Activated CD4-positive, alpha-beta memory T cell treated with anti-CD3 and anti-CD28 coated beads, Interleukin-2, amount 10 ng/mL, durations not matched to agents 7 days and 5 days (primary cell): ENCODE measurements around the gene COPG1. TPM values are rescaled to one million over a fixed set of nuclear protein-coding genes. Genes with fewer than 3 reads are reported as not detected.
"Not testable (repeated sequence)": the region's sequence is repeated elsewhere in the genome, so short reads cannot be mapped to it uniquely, and the experiment has no call there.

Experiments
- CTCF ChIA-PET: fragments of 350-600 bp; sonication (Branson Sonifier 250); formaldehyde crosslinking; loops from one replicate; lab custom pipeline; 2021; ENCODE audit warnings: antibody characterized with exemption, inconsistent platforms; lab: Charles Lee
- POLR2A ChIA-PET: fragments of 350-600 bp; sonication (Branson Sonifier 250); formaldehyde crosslinking; loops from one replicate; lab custom pipeline; 2021; ENCODE audit warnings: antibody characterized with exemption; lab: Charles Lee
- DNase-seq: peaks from one replicate; pipeline ENCODE4 v3.0.0-alpha.2; 2020
- H3K27ac Mint-ChIP-seq: one replicate; pipeline ENCODE4 v1.8.0; 2021; ENCODE audit warnings: mild to moderate bottlenecking, mixed read lengths
- H3K27me3 Mint-ChIP-seq: one replicate; pipeline ENCODE4 v1.8.0; 2021; ENCODE audit warnings: mixed read lengths
- H3K36me3 Mint-ChIP-seq: one replicate; pipeline ENCODE4 v1.8.0; 2021; ENCODE audit warnings: low read depth, mixed read lengths
- H3K4me1 Mint-ChIP-seq: one replicate; pipeline ENCODE4 v1.8.0; 2021; ENCODE audit warnings: mixed read lengths
- H3K4me3 Mint-ChIP-seq: one replicate; pipeline ENCODE4 v1.8.0; 2021; ENCODE audit warnings: mild to moderate bottlenecking, mixed read lengths
- H3K9me3 Mint-ChIP-seq: one replicate; pipeline ENCODE4 v1.8.0; 2021; ENCODE audit warnings: mixed read lengths
- total RNA-seq, 2 experiments: library from RNA; stranded (reverse); gene quantifications; one replicate each; pipeline ENCODE4 v1.2.3, GENCODE V29; 2021

The COPG1 gene, protein sequence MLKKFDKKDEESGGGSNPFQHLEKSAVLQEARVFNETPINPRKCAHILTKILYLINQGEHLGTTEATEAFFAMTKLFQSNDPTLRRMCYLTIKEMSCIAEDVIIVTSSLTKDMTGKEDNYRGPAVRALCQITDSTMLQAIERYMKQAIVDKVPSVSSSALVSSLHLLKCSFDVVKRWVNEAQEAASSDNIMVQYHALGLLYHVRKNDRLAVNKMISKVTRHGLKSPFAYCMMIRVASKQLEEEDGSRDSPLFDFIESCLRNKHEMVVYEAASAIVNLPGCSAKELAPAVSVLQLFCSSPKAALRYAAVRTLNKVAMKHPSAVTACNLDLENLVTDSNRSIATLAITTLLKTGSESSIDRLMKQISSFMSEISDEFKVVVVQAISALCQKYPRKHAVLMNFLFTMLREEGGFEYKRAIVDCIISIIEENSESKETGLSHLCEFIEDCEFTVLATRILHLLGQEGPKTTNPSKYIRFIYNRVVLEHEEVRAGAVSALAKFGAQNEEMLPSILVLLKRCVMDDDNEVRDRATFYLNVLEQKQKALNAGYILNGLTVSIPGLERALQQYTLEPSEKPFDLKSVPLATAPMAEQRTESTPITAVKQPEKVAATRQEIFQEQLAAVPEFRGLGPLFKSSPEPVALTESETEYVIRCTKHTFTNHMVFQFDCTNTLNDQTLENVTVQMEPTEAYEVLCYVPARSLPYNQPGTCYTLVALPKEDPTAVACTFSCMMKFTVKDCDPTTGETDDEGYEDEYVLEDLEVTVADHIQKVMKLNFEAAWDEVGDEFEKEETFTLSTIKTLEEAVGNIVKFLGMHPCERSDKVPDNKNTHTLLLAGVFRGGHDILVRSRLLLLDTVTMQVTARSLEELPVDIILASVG
- 100 to 1,000 TPM; 157 TPM for total RNA-seq

DNA sequence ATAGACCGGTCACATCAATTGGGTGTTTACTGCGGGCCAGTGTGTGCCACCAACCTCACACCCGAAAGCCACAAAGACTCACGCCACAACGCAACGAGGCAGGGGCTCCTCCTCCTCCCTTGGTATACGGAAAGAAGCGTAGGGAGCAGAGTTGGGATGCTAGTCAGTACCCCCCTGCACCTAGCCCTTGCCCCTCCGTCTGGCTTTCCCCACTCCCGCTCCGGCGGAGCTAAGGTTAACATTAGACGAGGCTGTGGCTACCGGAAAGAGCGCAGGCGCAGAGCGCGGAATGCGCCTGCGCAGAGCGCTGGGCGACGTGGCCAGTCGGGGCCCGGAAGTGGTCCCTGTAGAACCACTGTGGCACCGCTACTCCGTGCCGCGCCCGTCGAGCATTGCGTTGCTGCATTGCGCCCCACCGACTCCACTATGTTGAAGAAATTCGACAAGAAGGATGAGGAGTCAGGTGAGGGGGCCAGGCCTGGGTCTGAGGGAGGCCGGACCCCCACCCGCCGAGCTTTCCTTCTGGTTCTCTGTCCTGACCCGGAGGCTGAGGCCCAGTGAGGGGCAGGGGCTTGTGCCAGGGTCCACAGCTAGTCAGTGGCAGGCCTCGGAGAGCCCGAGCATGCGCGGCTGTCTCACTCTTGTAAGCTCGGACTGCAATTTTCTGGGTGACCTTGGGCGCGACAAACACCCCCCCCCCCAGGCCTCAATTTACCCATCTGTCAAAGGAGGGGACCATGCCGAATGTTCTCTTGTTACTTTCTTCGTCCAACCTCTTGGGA lies at the start of gene COPG1:
TSS of gene COPG1 (plus strand) at position 323 of the 782 bp plus-strand sequence. CDS start at position 427, 104 bp downstream.
- DNase-seq: peak; percentile 90
- Mint-ChIP-seq H3K4me3 (peak within 1 kb of the TSS; percentile 86), H3K27me3 (no peaks in the 10 kb centered on the region), H3K36me3 (peaks cover 52% of the 10 kb centered on the region), H3K4me1 (peaks cover 63% of the 10 kb centered on the region), H3K27ac (peak within 1 kb of the TSS; percentile 92), H3K9me3 (no peaks in the 10 kb centered on the region)
- ChIA-PET CTCF (interaction anchor here (0.6 to 6.9 kb wide), 25 partner anchors 11 to 632 kb away, joined by 3 to 66 read pairs (median 4); partner anchors contain the start of genes CNBP and RAB43), POLR2A (interaction anchor here (0.6 to 20.2 kb wide), 43 partner anchors 9 to 371 kb away, joined by 3 to 393 read pairs (median 5); partner anchors contain the start of genes ACAD9, CNBP, HMCES and RAB43)

DNA sequence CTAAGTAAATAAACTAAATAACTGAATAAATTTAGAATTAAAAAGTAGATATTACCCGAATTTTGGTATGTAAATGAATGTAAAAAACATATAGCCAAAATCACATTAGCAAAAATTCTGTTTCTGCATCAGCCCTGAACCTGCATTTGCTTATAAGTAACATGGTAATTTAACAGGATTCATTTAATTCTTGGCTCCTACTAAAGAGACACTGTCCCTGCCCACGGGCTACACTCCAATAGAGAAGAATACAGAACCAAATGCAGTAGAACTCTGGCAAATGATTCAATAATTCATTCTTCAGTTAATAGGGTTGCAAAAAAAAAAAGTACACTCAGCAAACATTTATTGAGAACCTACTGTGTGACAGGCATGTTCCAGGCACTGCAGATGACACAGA lies 44.9 kb upstream of the COPG1 start:
- DNase-seq: no peak
- H3K36me3 Mint-ChIP-seq: no peaks in the 10 kb centered on the region
- H3K27ac Mint-ChIP-seq: no peak overlapping the region
- ChIA-PET POLR2A (interaction anchor here (0.9 kb wide), 1 partner anchor 21 kb away, joined by 3 read pairs; no protein-coding TSS in a partner anchor), CTCF (interaction anchor here (1.2 kb wide), 1 partner anchor 41 kb away, joined by 4 read pairs; no protein-coding TSS in a partner anchor)
- no peaks in the 10 kb centered on the region for H3K9me3 Mint-ChIP-seq
- peaks cover 2% of the 10 kb centered on the region for H3K4me1 Mint-ChIP-seq
- no peak overlapping the region for H3K4me3 Mint-ChIP-seq
- no peaks in the 10 kb centered on the region for H3K27me3 Mint-ChIP-seq

DNA sequence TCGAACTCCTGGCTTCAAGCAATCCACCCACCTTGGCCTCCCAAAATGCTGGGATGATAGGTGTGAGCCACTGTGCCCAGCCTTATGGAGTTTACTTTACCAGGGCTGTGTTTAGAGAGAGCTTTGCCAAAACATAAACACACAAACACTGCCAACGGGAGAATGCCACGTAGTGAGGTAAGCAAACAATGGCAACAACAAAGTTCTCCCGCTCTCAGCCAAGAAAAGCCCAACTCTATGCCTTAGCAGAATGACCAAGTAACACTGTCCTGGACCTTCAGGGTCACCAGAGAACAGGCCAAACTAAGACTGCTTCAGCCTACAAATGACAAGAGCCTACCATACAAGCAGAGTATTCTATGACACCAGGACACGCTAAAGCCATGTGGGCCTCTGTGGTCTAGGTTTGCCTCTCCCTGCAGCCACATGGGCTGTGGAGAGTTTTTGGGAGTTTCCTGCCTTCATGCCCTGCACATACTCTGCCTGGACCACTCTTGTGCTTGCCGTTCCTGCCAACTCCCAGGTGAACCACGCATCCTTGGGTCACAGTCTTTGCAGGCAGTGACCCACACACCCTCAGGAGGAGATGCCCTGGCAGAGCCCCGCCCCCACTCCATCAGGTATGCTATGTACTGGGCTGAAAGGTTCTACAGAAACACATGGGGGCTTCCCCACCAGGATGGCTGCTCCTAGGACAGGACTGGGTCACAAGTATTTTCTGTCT lies 44.1 kb upstream of the COPG1 start:
- H3K36me3 Mint-ChIP-seq: no peaks in the 10 kb centered on the region
- peaks cover 5% of the 10 kb centered on the region for H3K4me1 Mint-ChIP-seq
- no peak overlapping the region for H3K4me3 Mint-ChIP-seq
- no peak for DNase-seq
- ChIA-PET POLR2A (no interaction called here), CTCF (interaction anchor here (1.2 kb wide), 1 partner anchor 40 kb away, joined by 4 read pairs; no protein-coding TSS in a partner anchor)
- H3K9me3 Mint-ChIP-seq: no peaks in the 10 kb centered on the region
- peaks cover 3% of the 10 kb centered on the region for H3K27me3 Mint-ChIP-seq
- no peak overlapping the region for H3K27ac Mint-ChIP-seq

DNA sequence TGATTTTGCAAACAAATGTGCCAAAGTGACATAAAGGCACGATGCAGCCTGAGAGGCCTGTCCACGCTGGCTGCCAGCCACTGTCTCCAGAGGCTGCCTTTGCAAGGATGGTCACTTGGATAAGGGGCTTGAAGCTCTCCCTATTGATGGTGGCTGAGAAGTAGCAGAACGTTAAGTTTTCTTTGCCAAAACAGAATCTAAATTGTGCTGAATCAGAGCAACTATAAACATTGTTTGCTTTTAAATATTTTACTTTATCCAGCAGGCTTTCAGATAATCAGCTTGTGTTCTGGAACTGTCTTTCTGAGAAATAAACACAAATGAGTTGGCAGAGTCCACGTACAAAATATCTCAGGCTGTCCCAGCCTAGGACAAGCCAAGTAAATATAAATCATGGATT lies 41.9 kb upstream of the COPG1 start:
- Mint-ChIP-seq H3K27me3 (peaks cover 8% of the 10 kb centered on the region), H3K27ac (no peak overlapping the region), H3K4me3 (no peak overlapping the region), H3K4me1 (peaks cover 10% of the 10 kb centered on the region), H3K9me3 (no peaks in the 10 kb centered on the region), H3K36me3 (no peaks in the 10 kb centered on the region)
- DNase-seq: no peak
- ChIA-PET CTCF (interaction anchor here (0.6 kb wide), 1 partner anchor 36 kb away, joined by 4 read pairs; no protein-coding TSS in a partner anchor), POLR2A (no interaction called here)

DNA sequence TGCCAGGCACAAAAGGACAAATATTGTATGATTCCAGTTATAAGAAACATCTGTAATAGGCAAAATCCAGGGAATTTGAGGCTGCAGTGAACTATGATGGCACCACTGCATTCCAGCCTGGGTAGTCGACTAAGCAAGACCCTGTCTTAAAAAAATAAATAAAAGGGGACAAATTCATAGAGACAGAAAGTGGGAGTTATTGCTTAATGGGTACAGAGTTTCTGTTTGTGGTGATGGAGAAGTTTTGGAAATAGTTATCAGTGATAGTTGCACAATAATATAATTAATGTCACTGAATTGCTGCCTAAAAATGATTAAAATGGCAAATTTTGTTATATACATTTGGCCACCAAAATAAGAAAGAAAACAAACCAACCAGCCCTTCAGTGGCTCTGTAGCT lies 38.1 kb upstream of the COPG1 start:
- H3K36me3 Mint-ChIP-seq: no peaks in the 10 kb centered on the region
- H3K4me3 Mint-ChIP-seq: no peak overlapping the region
- peaks cover 8% of the 10 kb centered on the region for H3K27me3 Mint-ChIP-seq
- POLR2A ChIA-PET: interaction anchor here (0.8 kb wide), 1 partner anchor 22 kb away, joined by 3 read pairs; no protein-coding TSS in a partner anchor
- peaks cover 10% of the 10 kb centered on the region for H3K4me1 Mint-ChIP-seq
- CTCF ChIA-PET: interaction anchor here (1.2 kb wide), 1 partner anchor 13 kb away, joined by 3 read pairs; no protein-coding TSS in a partner anchor
- no peak overlapping the region for H3K27ac Mint-ChIP-seq
- no peaks in the 10 kb centered on the region for H3K9me3 Mint-ChIP-seq
- no peak for DNase-seq

DNA sequence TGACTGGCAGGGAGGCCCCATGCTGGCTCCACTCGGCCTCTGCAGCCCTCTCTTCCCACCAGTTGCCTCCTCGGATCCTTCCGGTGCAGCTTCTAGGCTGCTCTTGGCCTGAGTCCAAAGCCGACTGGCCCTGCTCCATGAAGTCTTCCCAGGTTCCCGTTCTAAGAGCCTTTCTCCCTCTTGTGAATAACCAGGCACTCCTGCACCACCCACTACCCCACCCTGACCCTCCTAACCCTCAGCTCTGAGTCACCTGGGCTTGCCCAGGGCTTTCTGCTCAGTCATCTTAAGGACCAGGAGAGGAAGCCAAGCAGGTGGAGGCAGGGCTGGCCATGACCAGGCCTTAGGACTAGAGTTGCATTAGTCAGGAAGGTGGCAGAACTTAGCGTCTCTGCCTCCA lies 37.6 kb upstream of the COPG1 start:
- DNase-seq: no peak
- ChIA-PET POLR2A (interaction anchor here (0.8 kb wide), 1 partner anchor 23 kb away, joined by 3 read pairs; no protein-coding TSS in a partner anchor), CTCF (interaction anchor here (1.2 kb wide), 1 partner anchor 13 kb away, joined by 3 read pairs; no protein-coding TSS in a partner anchor)
- Mint-ChIP-seq H3K4me3 (no peak overlapping the region), H3K27me3 (peaks cover 8% of the 10 kb centered on the region), H3K9me3 (no peaks in the 10 kb centered on the region), H3K27ac (no peak overlapping the region), H3K4me1 (peaks cover 10% of the 10 kb centered on the region), H3K36me3 (no peaks in the 10 kb centered on the region)

DNA sequence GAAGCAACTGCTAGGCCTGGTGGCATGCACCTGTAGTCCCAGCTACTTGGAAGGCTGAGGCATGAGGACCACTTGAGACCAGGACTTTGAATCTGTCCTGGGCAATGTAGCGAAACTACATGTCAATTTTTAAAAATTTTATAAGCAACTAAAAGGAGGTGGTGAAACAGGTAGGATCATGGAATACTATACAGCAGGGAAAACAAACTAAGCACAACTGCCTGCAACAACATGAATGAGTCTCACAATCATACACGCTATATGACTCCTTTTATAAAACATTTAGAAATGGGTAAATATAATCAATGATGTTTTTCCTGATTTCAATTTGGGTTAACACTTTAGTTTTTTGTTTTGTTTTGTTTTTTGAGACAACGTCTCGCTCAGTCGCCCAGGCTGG lies 36.2 kb upstream of the COPG1 start:
- Mint-ChIP-seq H3K9me3 (no peaks in the 10 kb centered on the region), H3K27ac (no peak overlapping the region), H3K27me3 (peaks cover 8% of the 10 kb centered on the region), H3K36me3 (no peaks in the 10 kb centered on the region), H3K4me1 (peaks cover 8% of the 10 kb centered on the region), H3K4me3 (no peak overlapping the region)
- CTCF ChIA-PET: interaction anchor here (0.7 to 1.0 kb wide), 3 partner anchors 33 to 367 kb away, joined by 3 read pairs; no protein-coding TSS in a partner anchor
- POLR2A ChIA-PET: interaction anchor here (0.9 to 1.5 kb wide), 4 partner anchors 10 to 29 kb away, joined by 3 to 4 read pairs (median 4); no protein-coding TSS in a partner anchor
- DNase-seq: no peak

DNA sequence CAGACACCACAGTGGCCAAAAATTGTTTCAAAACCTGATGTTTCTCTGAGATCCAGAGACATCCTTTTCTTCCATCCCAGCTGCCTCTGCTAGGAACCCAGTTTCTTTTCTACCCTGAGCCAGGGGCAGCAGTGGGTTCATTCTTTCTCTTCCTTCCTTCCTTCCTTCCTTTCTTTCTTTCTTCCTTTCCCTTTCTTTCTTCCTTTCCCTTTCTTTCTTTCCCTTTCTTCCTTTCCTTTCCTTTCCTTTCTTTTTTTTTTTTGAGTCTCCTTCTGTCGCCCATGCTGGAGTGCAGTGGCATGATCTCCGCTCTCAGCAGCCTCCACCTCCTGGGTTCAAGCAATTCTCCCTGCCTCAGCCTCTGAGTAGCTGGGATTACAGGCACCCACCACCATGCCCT lies 30.7 kb upstream of the COPG1 start:
- H3K4me3 Mint-ChIP-seq: no peak overlapping the region
- CTCF ChIA-PET: no interaction called here
- H3K4me1 Mint-ChIP-seq: no peaks in the 10 kb centered on the region
- H3K36me3 Mint-ChIP-seq: no peaks in the 10 kb centered on the region
- POLR2A ChIA-PET: interaction anchor here (1.0 kb wide), 2 partner anchors 12 to 98 kb away, joined by 3 to 4 read pairs; no protein-coding TSS in a partner anchor
- no peaks in the 10 kb centered on the region for H3K9me3 Mint-ChIP-seq
- H3K27me3 Mint-ChIP-seq: peaks cover 2% of the 10 kb centered on the region
- no peak overlapping the region for H3K27ac Mint-ChIP-seq
- no peak for DNase-seq

DNA sequence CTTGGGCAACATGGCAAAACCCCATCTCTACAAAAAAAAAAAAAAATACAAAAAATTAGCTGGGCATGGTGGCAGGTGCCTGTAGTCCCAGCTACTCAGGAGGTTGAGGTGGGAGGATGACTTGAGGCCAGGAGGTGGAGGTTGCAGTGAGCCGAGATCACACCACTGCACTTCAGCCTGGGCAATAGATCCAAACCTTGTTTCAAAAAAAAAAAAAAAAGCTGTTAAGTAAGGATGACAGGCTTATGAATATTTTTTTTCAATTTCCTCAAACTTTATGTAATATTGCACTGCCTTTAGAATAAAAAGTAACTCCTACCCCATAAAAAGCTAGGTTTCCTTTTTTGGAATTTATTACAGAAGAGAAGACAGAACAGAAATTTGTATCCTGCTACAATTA lies 25.0 kb upstream of the COPG1 start:
- not testable (repeated sequence) for H3K27me3 Mint-ChIP-seq, DNase-seq, H3K9me3 Mint-ChIP-seq, H3K4me3 Mint-ChIP-seq, H3K36me3 Mint-ChIP-seq, H3K27ac Mint-ChIP-seq
- H3K4me1 Mint-ChIP-seq: peaks cover 44% of the 10 kb centered on the region
- ChIA-PET POLR2A (interaction anchor here (1.0 to 8.1 kb wide), 11 partner anchors 12 to 208 kb away, joined by 3 to 97 read pairs (median 10); partner anchors contain the start of genes CNBP and COPG1), CTCF (interaction anchor here (0.9 to 3.7 kb wide), 17 partner anchors 9 to 254 kb away, joined by 3 to 30 read pairs (median 5); partner anchors contain the start of genes CNBP and COPG1)

DNA sequence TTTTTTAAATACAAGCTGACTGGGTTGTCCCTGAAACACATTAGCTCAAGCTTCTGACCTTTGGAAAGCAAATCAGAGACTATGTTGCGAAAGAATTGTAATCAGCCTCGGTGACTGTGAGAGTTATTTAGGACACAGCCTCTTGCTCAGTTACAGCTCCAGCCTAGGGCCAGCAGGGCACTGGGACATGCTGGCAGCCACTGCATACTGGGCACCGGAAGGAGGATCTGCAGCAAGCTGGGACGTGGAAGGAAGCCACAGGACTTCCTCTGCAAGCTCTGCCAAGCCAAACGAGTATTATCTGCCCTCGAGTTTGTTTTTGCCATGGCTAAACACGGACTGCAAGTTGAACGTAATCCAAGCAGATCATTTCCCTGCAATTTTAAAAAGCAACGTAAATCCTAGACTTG lies 24.4 kb upstream of the COPG1 start:
- H3K36me3 Mint-ChIP-seq: no peaks in the 10 kb centered on the region
- CTCF ChIA-PET: interaction anchor here (0.9 to 3.7 kb wide), 18 partner anchors 8 to 255 kb away, joined by 3 to 30 read pairs (median 5); partner anchors contain the start of genes CNBP and COPG1

DNA sequence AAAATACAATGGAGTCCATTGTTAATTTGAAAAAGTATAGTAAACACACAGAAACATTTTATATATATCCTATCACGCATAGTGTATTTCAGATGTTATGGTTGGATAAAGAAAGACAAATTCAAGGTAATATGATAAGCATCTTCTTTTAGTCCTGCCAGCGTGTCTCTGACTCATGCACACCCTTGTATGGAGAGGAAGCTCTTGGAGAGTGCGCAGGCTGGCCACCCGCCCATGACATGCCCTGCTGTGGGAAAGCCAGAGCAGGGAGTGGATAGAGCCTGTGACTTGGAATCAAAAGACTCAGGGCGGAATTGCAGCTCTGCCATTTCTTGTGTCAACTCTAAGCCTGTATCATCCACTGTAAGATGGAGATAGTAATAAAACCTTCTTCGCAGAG lies 23.0 kb upstream of the COPG1 start:
- ChIA-PET POLR2A (interaction anchor here (1.2 to 8.1 kb wide), 7 partner anchors 10 to 173 kb away, joined by 4 to 97 read pairs (median 11); partner anchors contain the start of genes CNBP and COPG1), CTCF (interaction anchor here (2.4 to 3.7 kb wide), 5 partner anchors 13 to 256 kb away, joined by 6 to 30 read pairs (median 14); partner anchors contain the start of gene CNBP)
- Mint-ChIP-seq H3K36me3 (no peaks in the 10 kb centered on the region), H3K4me1 (peaks cover 62% of the 10 kb centered on the region), H3K9me3 (no peaks in the 10 kb centered on the region), H3K4me3 (no peak overlapping the region), H3K27ac (peak overlapping the region; percentile 83), H3K27me3 (no peaks in the 10 kb centered on the region)
- DNase-seq: peak; percentile 51

More for the DNA sequence above, 24.4 kb upstream of the COPG1 start:
- no peaks in the 10 kb centered on the region for H3K9me3 Mint-ChIP-seq
- DNase-seq: peak; percentile 42
- POLR2A ChIA-PET: interaction anchor here (1.0 to 8.1 kb wide), 13 partner anchors 12 to 209 kb away, joined by 3 to 97 read pairs (median 6); partner anchors contain the start of genes CNBP and COPG1
- H3K4me3 Mint-ChIP-seq: no peak overlapping the region
- peak overlapping the region; percentile 73 for H3K27ac Mint-ChIP-seq
- H3K4me1 Mint-ChIP-seq: peaks cover 50% of the 10 kb centered on the region
- H3K27me3 Mint-ChIP-seq: no peaks in the 10 kb centered on the region
